ENCODE data around the gene ACAP1. TPM values are rescaled to one million over a fixed set of nuclear protein-coding genes. Genes with fewer than 3 reads are reported as not detected.

ACAP1 gene
- total and polyA plus RNA-seq, 12 donors = 2.1 to 54.7 (median 10.8) TPM

DNA sequence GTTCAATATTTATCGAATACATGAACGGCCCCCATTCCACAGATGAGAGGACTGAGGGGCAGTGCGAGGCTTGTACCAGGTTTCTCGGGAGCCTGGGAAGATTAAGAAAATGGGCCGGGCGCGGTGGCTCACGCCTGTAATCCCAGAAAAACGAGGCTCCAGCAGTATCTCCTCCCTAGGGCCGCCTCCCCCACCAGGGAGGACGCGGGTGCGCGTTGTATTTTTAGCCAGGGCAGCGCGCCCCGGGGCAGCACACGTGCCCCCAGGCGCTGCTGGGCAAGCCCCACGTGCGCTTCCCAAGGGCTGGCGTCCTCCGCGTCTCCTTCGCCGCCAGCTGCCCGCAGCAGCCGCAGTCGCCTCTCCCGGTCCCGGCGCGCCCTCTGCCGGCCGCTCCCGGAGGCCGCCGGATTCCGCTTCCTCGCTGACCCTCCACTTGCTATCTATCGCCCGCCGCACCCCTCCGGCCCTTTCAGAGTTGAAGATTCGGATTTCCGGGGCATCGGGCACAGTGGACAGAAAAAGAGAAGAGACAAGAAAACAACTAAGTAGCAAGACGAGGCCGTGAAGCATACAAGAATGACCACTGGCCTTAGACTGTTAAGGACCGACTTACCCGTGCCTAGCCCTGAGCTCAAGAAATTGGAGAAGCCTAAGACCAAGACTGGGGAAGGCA, 40.0 kb upstream of the ACAP1 start:
- H3K9me3 ChIP-seq (replicated peaks in 1 of 3) = no peaks in the 10 kb centered on the region
- 3 to 14% (median 3%) methylated on average over 23 to 51 of the region's 51 CpGs for WGBS, 4 donors
- H3K27ac ChIP-seq = no peak overlapping the region
- intact Hi-C loops (cut with DNase I) = loop anchor here in 1 of 2 donors (2.0 to 10.0 kb wide), 2 partner anchors 16 to 242 kb away; partner anchors contain the start of gene SLC2A4
- H3K27me3 ChIP-seq = peaks cover 10% of the 10 kb centered on the region
- TF ChIP-seq, protein P1, sequence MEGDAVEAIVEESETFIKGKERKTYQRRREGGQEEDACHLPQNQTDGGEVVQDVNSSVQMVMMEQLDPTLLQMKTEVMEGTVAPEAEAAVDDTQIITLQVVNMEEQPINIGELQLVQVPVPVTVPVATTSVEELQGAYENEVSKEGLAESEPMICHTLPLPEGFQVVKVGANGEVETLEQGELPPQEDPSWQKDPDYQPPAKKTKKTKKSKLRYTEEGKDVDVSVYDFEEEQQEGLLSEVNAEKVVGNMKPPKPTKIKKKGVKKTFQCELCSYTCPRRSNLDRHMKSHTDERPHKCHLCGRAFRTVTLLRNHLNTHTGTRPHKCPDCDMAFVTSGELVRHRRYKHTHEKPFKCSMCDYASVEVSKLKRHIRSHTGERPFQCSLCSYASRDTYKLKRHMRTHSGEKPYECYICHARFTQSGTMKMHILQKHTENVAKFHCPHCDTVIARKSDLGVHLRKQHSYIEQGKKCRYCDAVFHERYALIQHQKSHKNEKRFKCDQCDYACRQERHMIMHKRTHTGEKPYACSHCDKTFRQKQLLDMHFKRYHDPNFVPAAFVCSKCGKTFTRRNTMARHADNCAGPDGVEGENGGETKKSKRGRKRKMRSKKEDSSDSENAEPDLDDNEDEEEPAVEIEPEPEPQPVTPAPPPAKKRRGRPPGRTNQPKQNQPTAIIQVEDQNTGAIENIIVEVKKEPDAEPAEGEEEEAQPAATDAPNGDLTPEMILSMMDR (IDR thresholded peaks at IDR 0.05) = peak; percentile 71 to 98 (median 90)
- TF ChIP-seq POLR2A (IDR thresholded peaks at IDR 0.05) = peak in 1 of 2 donors; percentile 9
- H3K4me3 ChIP-seq = no peak overlapping the region
- H3K36me3 ChIP-seq (replicated peaks in 1 of 2) = no peaks in the 10 kb centered on the region
- DNase-seq = peak; percentile 84 to 89 (median 87)
- H3K4me1 ChIP-seq (replicated peaks in 1 of 2) = peaks cover 12 to 28% of the 10 kb centered on the region in 2 donors

DNA sequence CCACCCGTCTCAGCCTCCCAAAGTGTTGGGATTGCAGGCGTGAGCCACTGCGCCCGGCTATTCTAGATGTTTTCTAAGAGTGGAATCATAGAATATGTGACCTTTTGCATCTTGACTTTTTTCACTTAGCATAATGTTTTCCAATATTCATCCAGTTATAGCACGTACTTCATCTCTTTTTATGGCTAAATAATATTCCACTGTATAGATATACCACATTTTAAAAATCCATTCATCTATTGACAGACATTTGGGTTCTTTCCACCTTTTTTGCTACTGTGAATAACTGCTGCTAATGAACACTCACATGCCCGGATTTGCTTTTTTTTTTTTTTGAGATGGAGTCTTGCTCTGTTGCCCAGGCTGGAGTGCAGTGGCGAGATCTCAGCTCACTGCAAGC, 32.1 kb upstream of the ACAP1 start:
- H3K9me3 ChIP-seq (replicated peaks in 1 of 3) = no peaks in the 10 kb centered on the region
- 89 to 95% (median 93%) methylated on average over 7 of the region's 7 CpGs for WGBS, 4 donors
- DNase-seq = no peak
- TF ChIP-seq POLR2A (IDR thresholded peaks at IDR 0.05) = no peak
- H3K27me3 ChIP-seq = no peaks in the 10 kb centered on the region
- peaks cover 3% of the 10 kb centered on the region in 2 donors for H3K4me1 ChIP-seq (replicated peaks in 1 of 2)
- H3K36me3 ChIP-seq (replicated peaks in 1 of 2) = no peaks in the 10 kb centered on the region
- no peak overlapping the region for H3K4me3 ChIP-seq
- H3K27ac ChIP-seq = no peak overlapping the region
- intact Hi-C loops (cut with DNase I) = loop anchor here in 1 of 2 donors (5.0 kb wide), 1 partner anchor 42 kb away; the partner anchor contains the start of gene CLDN7

DNA sequence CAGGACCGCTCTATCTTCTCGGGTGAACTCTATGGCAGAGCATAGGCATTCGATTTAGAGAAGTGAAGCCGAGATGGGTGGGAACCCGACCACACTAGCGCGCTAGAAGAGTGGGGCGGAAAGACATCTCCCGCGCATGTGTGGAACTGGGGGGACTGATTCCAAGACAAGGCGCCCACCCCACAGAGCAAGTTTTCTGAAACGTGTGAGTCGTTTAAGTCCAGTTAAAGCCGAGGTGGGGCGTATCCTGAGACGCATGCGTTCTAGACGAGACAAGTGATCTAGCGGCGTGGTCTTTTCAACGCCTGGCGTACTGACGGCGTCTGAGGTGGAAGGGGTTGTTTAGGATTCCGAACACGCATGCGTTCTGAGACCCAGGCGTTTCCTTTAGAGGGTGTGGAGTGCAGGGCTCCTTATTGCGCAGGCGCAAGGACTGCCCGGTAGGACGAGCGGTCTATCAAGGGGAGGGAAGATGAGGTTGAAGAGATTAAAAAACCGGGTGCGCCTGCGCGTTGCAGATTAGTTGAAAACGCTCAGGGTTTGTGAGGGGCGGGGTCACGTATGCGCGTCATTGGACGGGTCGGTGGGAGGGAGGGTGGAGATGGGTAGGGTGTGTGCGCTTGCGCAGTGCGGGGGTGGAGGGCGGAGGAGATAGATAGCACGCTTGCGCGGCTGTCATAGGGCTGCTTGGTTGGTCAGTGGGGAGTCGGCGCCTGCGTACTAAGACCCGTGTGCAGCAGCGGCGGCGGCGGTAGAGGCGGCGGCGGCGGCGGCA, 29.2 kb upstream of the ACAP1 start, which contains the start of gene EIF5A:
TSS of gene EIF5A (plus strand) at position 718 of the 775 bp plus-strand sequence. CDS start 2,008 bp downstream, outside the sequence.
- peak; percentile 95 to 97 for TF ChIP-seq POLR2A (IDR thresholded peaks at IDR 0.05)
- TF ChIP-seq, protein P1 (IDR thresholded peaks at IDR 0.05) = no peak
- H3K27me3 ChIP-seq = no peaks in the 10 kb centered on the region
- intact Hi-C loops (cut with DNase I) = no loop called here

DNA sequence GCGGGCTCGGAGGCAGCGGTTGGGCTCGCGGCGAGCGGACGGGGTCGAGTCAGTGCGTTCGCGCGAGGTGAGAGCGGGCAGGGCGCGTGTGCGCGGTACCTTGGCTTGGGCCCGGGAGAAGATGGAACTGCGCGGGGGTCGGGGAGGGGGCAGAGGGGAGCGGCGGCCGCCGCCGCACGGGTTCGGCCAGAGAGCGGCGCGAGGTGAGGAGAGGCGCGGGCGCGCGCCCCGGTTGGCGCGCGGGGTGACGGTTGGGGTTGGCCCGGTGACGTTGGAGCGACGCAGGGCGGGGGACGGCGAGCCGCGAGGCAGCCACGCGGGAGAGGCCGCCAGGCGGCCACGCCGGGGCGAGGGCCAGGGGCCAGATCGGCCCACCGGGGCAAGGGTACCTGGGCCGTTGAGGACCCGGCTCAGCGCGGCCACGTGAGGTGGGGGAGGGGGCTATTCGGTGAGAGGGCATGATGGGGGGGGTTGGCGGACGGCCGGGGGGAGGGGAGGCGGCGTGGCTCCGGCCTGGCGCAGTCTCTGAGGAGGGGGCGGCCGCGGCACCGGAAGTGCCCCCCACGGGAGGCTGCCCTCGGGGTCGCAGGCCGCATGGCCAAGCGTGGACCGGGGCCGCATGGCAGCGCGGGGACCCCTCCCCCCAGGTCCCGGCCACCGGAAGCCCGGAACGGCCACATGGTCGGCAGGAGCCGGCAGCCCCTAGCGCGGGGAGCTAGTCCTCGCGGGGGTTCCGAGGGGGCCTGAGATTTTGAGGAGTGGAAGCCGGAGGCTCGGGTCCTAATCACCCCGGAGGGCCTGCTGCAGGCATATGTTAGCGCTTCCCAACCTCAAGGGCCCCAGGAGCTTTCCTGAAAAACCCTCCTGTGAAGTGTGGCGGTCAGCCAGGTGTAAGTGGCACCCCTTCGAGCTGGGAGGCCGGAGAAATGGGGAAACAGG, 28.4 kb upstream of the ACAP1 start:
- Histone ChIP-seq H3K4me1 (replicated peaks in 1 of 2) (peaks cover 9 to 39% of the 10 kb centered on the region in 2 donors), H3K27me3 (no peaks in the 10 kb centered on the region), H3K36me3 (replicated peaks in 1 of 2) (peaks cover 0 to 35% of the 10 kb centered on the region in 2 donors), H3K27ac (peak overlapping the region; percentile 97 to 100 (median 99)), H3K4me3 (peak overlapping the region; percentile 78 to 98 (median 86)), H3K9me3 (replicated peaks in 1 of 3) (no peaks in the 10 kb centered on the region)
- peak; percentile 56 to 76 (median 62) for DNase-seq
- 0 to 1% (median 0%) methylated on average over 8 to 102 of the region's 104 CpGs for WGBS, 4 donors
- intact Hi-C loops (cut with DNase I) = no loop called here
- TF ChIP-seq POLR2A (IDR thresholded peaks at IDR 0.05) = no peak
- TF ChIP-seq, protein P1 (IDR thresholded peaks at IDR 0.05) = peak in 2 of 6 experiments; percentile 16 to 36

More for the DNA sequence above, 29.2 kb upstream of the ACAP1 start, which contains the start of gene EIF5A:
- H3K4me3 ChIP-seq = peak within 1 kb of the TSS; percentile 78 to 98 (median 86)
- peaks cover 9 to 30% of the 10 kb centered on the region in 2 donors for H3K4me1 ChIP-seq (replicated peaks in 1 of 2)
- H3K9me3 ChIP-seq (replicated peaks in 1 of 3) = no peaks in the 10 kb centered on the region
- 0% methylated on average over 35 to 64 of the region's 64 CpGs for WGBS, 4 donors
- DNase-seq = peak; percentile 100
- peaks cover 0 to 27% of the 10 kb centered on the region in 2 donors for H3K36me3 ChIP-seq (replicated peaks in 1 of 2)
- peak within 1 kb of the TSS; percentile 97 to 100 (median 99) for H3K27ac ChIP-seq
